Activated CD4-positive, alpha-beta T cell treated with anti-CD3 and anti-CD28 coated beads, Interleukin-2, Interleukin-4, amounts not matched to agents 100 ng/mL and 50 ng/mL, durations not matched to agents 16 hours and 8 hours (primary cell): ENCODE results near the gene LRRTM2.
"Not testable (repeated sequence)": the region's sequence is repeated elsewhere in the genome, so short reads cannot be mapped to it uniquely, and the experiment has no call there.

Experiments used
- DNase-seq: peaks from one replicate; pipeline ENCODE4 v3.0.0-alpha.2; 2020; ENCODE audit warnings: low spot score

The LRRTM2 gene

GRCh38 chr5:138834853-138835252 is 40.3 kb downstream of the LRRTM2 start:
- DNase-seq, result not testable (repeated sequence)

DNA sequence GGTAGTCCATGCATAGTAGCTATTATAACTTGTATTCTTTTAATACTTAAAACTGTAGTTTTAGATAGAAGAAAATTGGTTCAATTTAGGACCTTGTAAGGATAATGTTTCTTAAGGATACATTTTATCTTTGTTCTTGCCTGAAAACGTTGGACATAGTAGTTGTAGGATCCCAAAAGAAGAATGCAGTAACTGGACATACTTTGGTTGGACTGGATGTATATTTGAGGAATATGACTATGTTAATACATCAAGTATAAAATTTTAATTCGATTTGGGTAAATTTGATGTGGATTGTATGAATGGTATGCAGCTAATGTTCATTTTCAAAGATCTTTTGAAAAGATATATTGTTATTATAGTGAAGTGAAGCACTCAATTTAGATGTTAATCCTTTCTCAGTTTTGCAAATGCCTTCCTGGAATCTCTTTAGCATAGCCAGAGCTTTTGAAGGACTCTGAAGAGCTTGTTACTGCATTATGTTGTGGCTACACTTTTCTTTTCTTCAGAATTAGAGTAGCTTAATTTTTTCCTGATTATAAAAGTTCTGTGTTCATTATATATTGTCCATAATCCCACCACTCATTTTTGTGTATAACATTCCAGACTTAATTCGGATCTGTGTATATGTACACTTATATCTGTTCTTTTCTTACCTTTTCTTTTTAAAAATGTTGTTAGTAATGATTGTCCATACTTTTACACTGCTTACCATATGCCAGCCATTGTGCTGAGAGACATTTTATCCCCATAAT is 41.2 kb downstream of the LRRTM2 start:
- no peak for DNase-seq

GRCh38 chr5:138833080-138833479 is 42.1 kb downstream of the LRRTM2 start:
- no peak for DNase-seq

DNA sequence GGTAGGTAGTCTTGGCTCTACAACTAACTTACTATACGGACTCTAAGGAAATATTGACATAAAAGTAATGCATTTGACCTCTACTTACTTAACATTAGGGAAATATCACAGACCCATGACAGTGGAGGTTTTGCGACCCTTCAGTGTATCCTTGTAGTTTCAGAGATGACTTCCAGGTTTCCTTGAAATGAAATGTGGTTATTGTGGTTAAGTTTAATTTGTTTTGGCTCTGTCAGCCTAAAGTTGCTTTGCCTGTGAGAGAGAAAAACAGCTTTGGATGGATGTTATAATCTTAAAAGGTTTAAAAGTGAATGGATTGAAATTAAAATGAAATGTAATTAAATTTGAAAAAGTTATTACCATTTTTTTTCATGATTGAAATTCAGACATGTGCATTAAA is 42.9 kb downstream of the LRRTM2 start:
- DNase-seq, result no peak

- DNase-seq, result no peak
Measured at GRCh38 chr5:138831703-138832102, 43.4 kb downstream of the LRRTM2 start.

- DNase-seq, result no peak
Measured at GRCh38 chr5:138829341-138829740, 45.8 kb downstream of the LRRTM2 start.

DNA sequence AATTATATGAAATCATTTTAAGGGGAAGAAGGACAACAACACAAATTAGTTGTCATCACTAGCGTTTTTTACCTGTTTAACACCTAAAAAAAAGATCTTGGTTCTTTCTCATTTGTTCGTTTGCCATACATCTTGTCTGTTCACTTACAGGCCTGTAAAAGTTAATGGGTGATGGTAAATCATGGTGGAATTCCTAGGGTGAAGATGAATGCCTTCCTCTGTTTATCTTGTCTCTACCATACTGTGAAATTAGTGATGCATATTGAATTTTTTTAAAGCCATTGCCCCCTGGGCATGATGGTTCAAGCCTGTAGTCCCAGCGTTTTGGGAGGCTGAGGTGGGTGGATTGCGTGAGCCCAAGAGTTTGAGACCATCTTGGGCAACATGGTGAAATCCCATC is 46.6 kb downstream of the LRRTM2 start:
- no peak for DNase-seq

DNA sequence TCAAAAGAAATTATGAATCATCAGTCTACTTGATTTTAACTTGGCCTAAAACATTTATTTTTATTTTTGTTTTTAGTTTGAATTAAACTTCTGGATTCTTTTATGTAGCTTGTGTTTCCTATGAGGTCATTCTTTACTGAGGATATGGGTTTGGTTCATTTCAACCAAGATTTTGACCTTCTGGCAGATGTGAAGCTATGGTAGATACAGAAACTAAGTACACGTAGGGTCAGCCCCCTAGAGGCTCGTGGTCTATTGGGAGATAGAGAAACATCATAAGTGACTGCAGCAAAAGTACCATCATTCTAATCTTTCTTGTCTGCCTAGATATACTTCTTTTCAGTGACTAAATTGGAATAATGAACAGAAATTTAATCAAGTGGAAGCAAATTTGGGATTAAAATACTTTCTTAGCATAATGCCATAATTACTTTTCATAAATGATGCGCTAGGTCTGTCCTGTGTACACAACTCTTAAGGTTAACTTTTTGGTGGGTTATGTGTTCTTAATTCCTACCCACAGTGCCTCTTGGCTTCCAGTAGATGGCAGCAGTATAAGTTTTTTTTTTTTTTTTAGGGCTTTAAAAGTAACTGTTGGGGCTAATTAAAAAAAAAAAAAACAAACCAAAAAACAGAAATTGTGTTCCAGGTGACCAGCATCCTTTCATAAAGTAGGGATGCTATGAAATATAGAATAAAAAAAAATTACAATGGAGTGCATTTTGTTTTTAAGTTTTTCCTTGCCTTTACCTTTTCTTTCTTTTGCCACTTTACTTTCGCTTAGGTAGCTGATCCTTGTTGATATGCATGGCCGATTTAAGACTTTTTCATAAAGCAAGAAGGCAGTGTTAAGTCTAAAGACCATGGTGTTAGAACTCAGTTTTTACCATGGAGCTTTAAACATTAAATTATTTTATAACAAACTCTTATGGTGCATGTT is 49.9 kb downstream of the LRRTM2 start:
- DNase-seq, result peak; percentile 35

DNA sequence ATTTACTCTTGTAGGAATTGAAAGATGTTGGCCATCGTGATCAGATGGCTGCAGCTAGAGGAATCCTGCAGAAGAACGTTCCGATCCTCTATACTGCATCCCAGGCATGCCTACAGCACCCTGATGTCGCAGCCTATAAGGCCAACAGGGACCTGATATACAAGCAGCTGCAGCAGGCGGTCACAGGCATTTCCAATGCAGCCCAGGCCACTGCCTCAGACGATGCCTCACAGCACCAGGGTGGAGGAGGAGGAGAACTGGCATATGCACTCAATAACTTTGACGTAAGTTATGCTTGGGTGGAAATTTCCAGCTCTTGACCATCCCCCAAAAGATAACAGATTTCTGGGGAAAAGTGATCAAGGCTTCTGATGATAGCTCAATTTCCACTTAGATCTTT is 50.6 kb downstream of the LRRTM2 start:
- DNase-seq, result no peak

DNA sequence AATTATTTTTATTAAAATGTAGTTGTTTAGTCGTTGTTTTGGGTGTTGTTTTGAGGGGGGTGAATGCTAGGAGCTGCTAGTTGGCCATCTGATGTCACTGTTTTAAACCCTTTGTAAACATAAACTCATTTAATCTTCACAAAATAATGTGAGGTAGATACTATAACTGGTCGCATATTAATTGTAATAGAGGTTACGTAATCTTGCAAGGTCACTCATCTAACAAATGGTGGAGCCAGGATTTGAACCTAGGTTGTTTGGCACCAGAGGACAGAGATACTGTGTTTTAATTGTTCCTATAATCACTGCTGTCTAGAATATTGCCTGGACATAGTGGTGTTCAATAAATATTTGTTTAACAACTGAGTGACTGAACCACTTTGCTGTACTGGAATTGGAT is 54.4 kb downstream of the LRRTM2 start:
- DNase-seq, result no peak

DNA sequence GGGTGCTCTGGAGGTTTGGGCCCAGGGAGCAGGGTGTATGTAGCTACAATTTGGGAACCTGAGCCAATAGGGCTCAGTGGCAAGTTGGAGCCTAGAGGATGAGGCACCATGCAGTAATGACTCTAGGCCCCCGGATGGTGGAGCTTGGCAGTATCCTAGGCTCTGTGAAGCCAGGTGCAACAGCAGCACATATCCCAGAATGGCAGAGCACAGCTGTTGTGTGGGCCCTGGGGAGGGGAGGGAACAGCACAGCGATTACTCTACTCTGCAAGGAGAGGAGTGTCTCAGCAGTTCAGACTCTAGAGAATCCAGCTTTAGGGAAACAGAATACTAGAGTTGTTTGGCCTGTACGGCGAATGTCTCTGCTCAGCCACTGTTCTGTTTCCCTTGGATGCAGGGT is 56.1 kb downstream of the LRRTM2 start:
- DNase-seq, result no peak
